HepG2 (cell line): ENCODE data around the gene LZTS2. TPM values are rescaled to one million over a fixed set of nuclear protein-coding genes. Genes with fewer than 3 reads are reported as not detected.

Experiments used
- ARID4A ChIP-seq: sonication (generic); formaldehyde crosslinking; IDR thresholded peaks from 2 replicates; pipeline ENCODE4 v1.5.0; 2020; ENCODE audit warnings: mild to moderate bottlenecking, missing genetic modification reagents, borderline replicate concordance
- CC2D1A ChIP-seq: sonication (generic); formaldehyde crosslinking; IDR thresholded peaks from 2 replicates; pipeline ENCODE4 v1.8.1; 2023; ENCODE audit warnings: mild to moderate bottlenecking, missing genetic modification reagents
- CCAR2 ChIP-seq: fragments of 200-400 bp; formaldehyde crosslinking; optimal IDR thresholded peaks from 2 replicates; pipeline ENCODE3; 2018; ENCODE audit warnings: low read depth, mild to moderate bottlenecking, low read length, moderate library complexity
- FOXM1 ChIP-seq: sonication (generic); formaldehyde crosslinking; IDR thresholded peaks from 2 replicates; pipeline ENCODE4 v1.5.0; 2020; ENCODE audit warnings: missing genetic modification reagents
- GATA4 ChIP-seq: sonication (generic); IDR thresholded peaks from 2 replicates; pipeline ENCODE4 v1.6.1; 2016; ENCODE audit warnings: antibody characterized with exemption, low read depth, borderline replicate concordance
- GFI1 ChIP-seq: sonication (generic); formaldehyde crosslinking; IDR thresholded peaks from 2 replicates; pipeline ENCODE4 v1.5.0; 2020; ENCODE audit warnings: missing genetic modification reagents, mild to moderate bottlenecking, borderline replicate concordance
- HNF4G ChIP-seq, 2 experiments: sonication (generic) in 1 of 2; formaldehyde crosslinking in 1 of 2; IDR thresholded peaks; 2 replicates each; pipeline versions ENCODE4 v1.4.0 to v1.6.1; 2011 to 2020; ENCODE audit warnings: borderline replicate concordance in 2 of 2, low read depth in 2 of 2, mild to moderate bottlenecking in 2 of 2, low read length in 1 of 2, missing genetic modification reagents in 1 of 2, moderate library complexity in 1 of 2
- IKZF5 ChIP-seq: IDR thresholded peaks from 2 replicates; pipeline ENCODE4 v1.6.1; 2018; ENCODE audit warnings: missing genetic modification reagents, mild to moderate bottlenecking, missing compliant biosample characterization
- KLF9 ChIP-seq: IDR thresholded peaks from 2 replicates; pipeline ENCODE4 v1.6.1; 2016; ENCODE audit warnings: low read depth
- MAF1 ChIP-seq: sonication (generic); formaldehyde crosslinking; IDR thresholded peaks from 2 replicates; pipeline ENCODE4 v1.5.0; 2020; ENCODE audit warnings: missing genetic modification reagents, borderline replicate concordance
- NFATC3 ChIP-seq: sonication (generic); formaldehyde crosslinking; IDR thresholded peaks from 2 replicates; pipeline ENCODE4 v1.5.1; 2020; ENCODE audit warnings: mild to moderate bottlenecking, missing genetic modification reagents
- NR2F1 ChIP-seq, 2 experiments: fragments of 450-650 bp in 1 of 2; formaldehyde crosslinking in 1 of 2; IDR thresholded peaks; 2 replicates each; pipeline versions ENCODE4 v1.5.0 to v1.6.1; 2016 to 2020; ENCODE audit warnings: mild to moderate bottlenecking in 1 of 2, missing compliant biosample characterization in 1 of 2, missing genetic modification reagents in 1 of 2, moderate library complexity in 1 of 2
- RBM39 ChIP-seq: fragments of 200-400 bp; formaldehyde crosslinking; IDR thresholded peaks from one replicate; pipeline ENCODE4 v1.6.1; 2018; ENCODE audit warnings: antibody characterized with exemption, mild to moderate bottlenecking, low read depth, low read length; ENCODE audit not compliant: poor library complexity, severe bottlenecking
- SMARCE1 ChIP-seq: fragments of 450-650 bp; IDR thresholded peaks from 2 replicates; pipeline ENCODE4 v1.6.1; 2017; ENCODE audit warnings: borderline replicate concordance
- TARDBP ChIP-seq: sonication (generic); formaldehyde crosslinking; IDR thresholded peaks from 2 replicates; pipeline ENCODE4 v1.8.0; 2022; ENCODE audit warnings: mild to moderate bottlenecking, missing genetic modification reagents
- ZBTB1 ChIP-seq: sonication (generic); formaldehyde crosslinking; IDR thresholded peaks from 2 replicates; pipeline ENCODE4 v1.4.0; 2020; ENCODE audit warnings: missing genetic modification reagents, borderline replicate concordance
- ZIK1 ChIP-seq: sonication (generic); formaldehyde crosslinking; IDR thresholded peaks from 2 replicates; pipeline ENCODE4 v1.5.0; 2020; ENCODE audit warnings: mild to moderate bottlenecking, low read depth, missing genetic modification reagents, borderline replicate concordance
- ZNF44 ChIP-seq: sonication (generic); formaldehyde crosslinking; IDR thresholded peaks from 2 replicates; pipeline ENCODE4 v1.5.1; 2020; ENCODE audit warnings: mild to moderate bottlenecking, missing genetic modification reagents
- ZNF552 ChIP-seq: sonication (generic); formaldehyde crosslinking; IDR thresholded peaks from 2 replicates; pipeline ENCODE4 v1.9.0; 2022; ENCODE audit warnings: missing genetic modification reagents, mild to moderate bottlenecking, borderline replicate concordance
- ZNF563 ChIP-seq: sonication (generic); formaldehyde crosslinking; IDR thresholded peaks from 2 replicates; pipeline ENCODE4 v1.8.0; 2022; ENCODE audit warnings: mild to moderate bottlenecking, moderate library complexity, missing genetic modification reagents
- ZNF746 ChIP-seq: sonication (generic); formaldehyde crosslinking; IDR thresholded peaks from 2 replicates; pipeline ENCODE4 v1.8.0; 2022; ENCODE audit warnings: mild to moderate bottlenecking, missing genetic modification reagents
- ZNF788 ChIP-seq: sonication (generic); formaldehyde crosslinking; IDR thresholded peaks from 2 replicates; pipeline ENCODE4 v1.5.0; 2020; ENCODE audit warnings: mild to moderate bottlenecking, missing genetic modification reagents, borderline replicate concordance
- ZNF850 ChIP-seq: sonication (generic); formaldehyde crosslinking; conservative IDR thresholded peaks from 2 replicates; pipeline ENCODE4 v1.9.0; 2021; ENCODE audit warnings: mild to moderate bottlenecking, missing genetic modification reagents
- ZSCAN9 ChIP-seq: IDR thresholded peaks from 2 replicates; pipeline ENCODE4 v1.6.1; 2016; ENCODE audit warnings: borderline replicate concordance
- polyA plus RNA-seq, 8 experiments: library from polyadenylated mRNA; depleted of rRNA in 3 of 8; stranded (reverse) in 7 of 8; unstranded in 1 of 8; fragments of >200 nt; fragmentation: Illumina TruSeq in 4 of 8; extraction: Trizol in 4 of 8; gene quantifications; 2 replicates each; pipeline versions ENCODE4 v1.2.1 to v1.2.3, GENCODE V29; 2011 to 2016; ENCODE audit warnings: low read depth in 4 of 8, missing spikeins in 1 of 8, mixed read lengths in 1 of 8; ENCODE audit not compliant: insufficient read depth in 1 of 8
- total RNA-seq, 5 experiments: library from RNA; depleted of rRNA; stranded (reverse); fragments of >200 nt; fragmentation: Illumina TruSeq; extraction: Trizol; gene quantifications; 2 replicates each; pipeline ENCODE4 v1.2.3, GENCODE V29; 2016; ENCODE audit warnings: low read depth in 1 of 5

Gene LZTS2
- total and polyA plus RNA-seq, 2 of the 13 experiments (the other 11 are each of a cell fraction or from before 2014, with no cell fraction given) = 43.6 to 65.6 TPM

DNA sequence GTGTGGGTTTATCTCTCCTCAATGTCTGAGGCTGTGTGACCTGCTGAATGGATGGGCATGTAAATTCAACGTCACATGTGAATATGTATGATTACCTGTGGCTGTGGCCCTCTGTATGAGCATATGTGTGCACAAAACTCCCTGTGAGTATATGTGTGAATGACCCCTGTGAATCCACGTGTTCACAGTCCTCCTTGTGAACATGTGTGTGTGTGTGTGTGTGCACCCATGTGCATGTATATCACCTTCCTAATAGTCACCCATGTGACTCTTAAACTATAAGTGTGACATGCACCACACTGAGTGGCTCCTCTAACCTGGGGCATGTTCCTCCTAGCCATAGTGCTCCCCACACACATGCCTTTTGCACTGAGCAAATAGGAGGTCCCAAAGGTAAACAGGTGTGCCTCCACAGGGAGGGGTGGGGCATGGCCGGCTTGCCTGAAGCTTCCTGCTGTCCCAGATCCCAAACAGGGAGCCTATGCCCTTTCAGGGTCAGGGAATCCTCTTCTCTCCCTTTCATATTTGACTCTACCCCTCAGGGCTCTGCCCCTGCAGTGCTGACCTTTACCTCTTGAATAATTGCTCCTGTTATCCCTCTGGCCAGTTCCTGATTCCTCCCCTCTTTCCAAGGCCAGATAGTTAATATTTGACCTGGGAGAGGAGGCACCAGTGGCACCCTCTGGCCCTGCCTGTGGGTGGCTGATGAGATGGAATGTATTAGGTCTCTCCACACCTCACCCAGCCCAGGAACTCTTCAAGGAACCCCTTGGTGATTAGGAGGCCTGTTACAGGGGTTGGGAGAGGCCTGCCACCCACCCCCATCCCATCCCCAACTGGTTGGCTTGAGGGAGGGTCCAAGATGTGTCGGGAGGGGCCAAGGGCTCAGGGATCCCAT, 28.4 kb upstream of the LZTS2 start (continued):
- 0 out of 2 replicates have a peak, but pooled peaks have one; percentile 26 for TF ChIP-seq KLF9 (CRISPR knock-in tag)
- TF ChIP-seq GATA4 = peak; percentile 56; the same call in 1 of the 2 replicates
- 0 out of 2 replicates have a peak, but pooled peaks have one; percentile 3 for TF ChIP-seq ZIK1
- peak; percentile 91 for TF ChIP-seq HNF4G (IDR thresholded peaks at IDR 0.05; ENCODE audit: borderline replicate concordance, low read depth, low read length)
- peak; percentile 79; the same call in 1 of the 2 replicates for TF ChIP-seq HNF4G (CRISPR knock-in tag; IDR thresholded peaks at IDR 0.05; ENCODE audit: borderline replicate concordance, low read depth)
- TF ChIP-seq TARDBP = peak; percentile 99
- TF ChIP-seq ZNF746 (CRISPR knock-in tag) = peak; percentile 91
- no peak for TF ChIP-seq CC2D1A
- peak; percentile 88 to 96 for TF ChIP-seq NR2F1 (CRISPR knock-in tag; IDR thresholded peaks at IDR 0.05)
- no peak for TF ChIP-seq MAF1 (CRISPR knock-in tag)
- TF ChIP-seq IKZF5 (CRISPR knock-in tag) = peak; percentile 88
- no peak for TF ChIP-seq RBM39
- 0 out of 2 replicates have a peak, but pooled peaks have one; percentile 64 for TF ChIP-seq NFATC3 (CRISPR knock-in tag)
- TF ChIP-seq ZNF563 (CRISPR knock-in tag) = peak; percentile 18; the same call in 1 of the 2 replicates
- TF ChIP-seq ZNF850 (CRISPR knock-in tag) = no peak
- TF ChIP-seq FOXM1 (CRISPR knock-in tag) = no peak
- TF ChIP-seq ZBTB1 (CRISPR knock-in tag) = 0 out of 2 replicates have a peak, but pooled peaks have one; percentile 52
- no peak for TF ChIP-seq CCAR2
- peak; percentile 57; the same call in 1 of the 2 replicates for TF ChIP-seq ZNF788
- no peak for TF ChIP-seq ZNF552 (CRISPR knock-in tag)
- no peak for TF ChIP-seq SMARCE1
- TF ChIP-seq ZNF44 (CRISPR knock-in tag) = 0 out of 2 replicates have a peak, but pooled peaks have one; percentile 14
- TF ChIP-seq ZSCAN9 (CRISPR knock-in tag) = peak; percentile 62; the same call in 1 of the 2 replicates
- TF ChIP-seq ARID4A (CRISPR knock-in tag) = peak; percentile 84
- peak; percentile 75 for TF ChIP-seq GFI1 (CRISPR knock-in tag)
